H9 (cell line): ENCODE data around the gene WEE2. TPM values are rescaled to one million over a fixed set of nuclear protein-coding genes. Genes with fewer than 3 reads are reported as not detected.
"Not testable (repeated sequence)": the region's sequence is repeated elsewhere in the genome, so short reads cannot be mapped to it uniquely, and the experiment has no call there.

Source experiments
- DNase-seq: peaks from one replicate; pipeline ENCODE4 v3.0.0-alpha.2; 2017
- H2AFZ ChIP-seq: one replicate; pipeline ENCODE4 v1.6.1; 2013; ENCODE audit warnings: mild to moderate bottlenecking, low read length, control low read depth, moderate library complexity
- H2AK5ac ChIP-seq: 2 replicates; pipeline ENCODE4 v1.6.1; 2013; ENCODE audit warnings: low read length, control low read depth, mixed read lengths; ENCODE audit not compliant: insufficient read length
- H2BK120ac ChIP-seq: one replicate; pipeline ENCODE4 v1.6.1; 2013; ENCODE audit warnings: low read depth, mild to moderate bottlenecking, low read length, control low read depth, inconsistent platforms; ENCODE audit not compliant: poor library complexity, severe bottlenecking
- H2BK12ac ChIP-seq: 2 replicates; pipeline ENCODE4 v1.6.1; 2013; ENCODE audit warnings: low read length, control low read depth, mixed read lengths, low read depth; ENCODE audit not compliant: insufficient read length
- H2BK15ac ChIP-seq: 2 replicates; pipeline ENCODE4 v1.6.1; 2013; ENCODE audit warnings: low read depth, low read length, control low read depth
- H2BK20ac ChIP-seq: one replicate; pipeline ENCODE4 v1.6.1; 2013; ENCODE audit warnings: low read depth, mild to moderate bottlenecking, low read length, control low read depth, inconsistent platforms; ENCODE audit not compliant: poor library complexity, severe bottlenecking
- H2BK5ac ChIP-seq: 2 replicates; pipeline ENCODE4 v1.6.1; 2013; ENCODE audit warnings: low read length, control low read depth, mixed read lengths; ENCODE audit not compliant: insufficient read length
- H3K14ac ChIP-seq: 2 replicates; pipeline ENCODE4 v1.6.1; 2013; ENCODE audit warnings: low read length, control low read depth; ENCODE audit not compliant: insufficient read depth
- H3K18ac ChIP-seq: 2 replicates; pipeline ENCODE4 v1.6.1; 2013; ENCODE audit warnings: low read depth, mild to moderate bottlenecking, mixed read lengths, low read length, control low read depth; ENCODE audit not compliant: insufficient read length
- H3K23ac ChIP-seq: 2 replicates; pipeline ENCODE4 v1.6.1; 2013; ENCODE audit warnings: low read length, control low read depth, mixed read lengths, low read depth; ENCODE audit not compliant: insufficient read length
- H3K23me2 ChIP-seq: 2 replicates; pipeline ENCODE4 v1.6.1; 2013; ENCODE audit warnings: low read depth, mild to moderate bottlenecking, mixed read lengths, low read length, control low read depth; ENCODE audit not compliant: insufficient read length, poor library complexity, severe bottlenecking
- H3K27ac ChIP-seq: 2 replicates; pipeline ENCODE4 v1.5.1; 2013; ENCODE audit warnings: low read length, control low read depth, mixed read lengths, low read depth; ENCODE audit not compliant: insufficient read length
- H3K27me3 ChIP-seq: 2 replicates; pipeline ENCODE4 v1.6.1; 2013; ENCODE audit warnings: low read length, control low read depth, inconsistent platforms; ENCODE audit not compliant: insufficient read depth
- H3K4ac ChIP-seq: 2 replicates; pipeline ENCODE4 v1.6.1; 2013; ENCODE audit warnings: low read depth, mild to moderate bottlenecking, control low read depth, inconsistent platforms, low read length, moderate library complexity
- H3K4me1 ChIP-seq: 2 replicates; pipeline ENCODE4 v1.6.1; 2013; ENCODE audit warnings: low read length, control low read depth, inconsistent platforms; ENCODE audit not compliant: insufficient read depth
- H3K4me2 ChIP-seq: 2 replicates; pipeline ENCODE4 v1.6.1; 2013; ENCODE audit warnings: low read length, control low read depth, mixed read lengths; ENCODE audit not compliant: insufficient read length, insufficient read depth
- H3K56ac ChIP-seq: 2 replicates; pipeline ENCODE4 v1.6.1; 2013; ENCODE audit warnings: low read depth, mild to moderate bottlenecking, mixed read lengths, low read length, control low read depth; ENCODE audit not compliant: insufficient read length
- H3K79me1 ChIP-seq: 2 replicates; pipeline ENCODE4 v1.6.1; 2013; ENCODE audit warnings: low read depth, mild to moderate bottlenecking, moderate library complexity, low read length, control low read depth, inconsistent platforms; ENCODE audit not compliant: insufficient read depth, poor library complexity, severe bottlenecking
- H3K79me2 ChIP-seq: 2 replicates; pipeline ENCODE4 v1.6.1; 2013; ENCODE audit warnings: low read length, control low read depth, inconsistent platforms; ENCODE audit not compliant: insufficient read depth
- H3K9ac ChIP-seq: 2 replicates; pipeline ENCODE4 v1.6.1; 2013; ENCODE audit warnings: low read length, control low read depth, mixed read lengths; ENCODE audit not compliant: insufficient read length; ENCODE audit errors: extremely low read depth
- H3K9me3 ChIP-seq: one replicate; pipeline ENCODE4 v1.6.1; 2013; ENCODE audit warnings: low read depth, low read length, inconsistent platforms; ENCODE audit not compliant: control insufficient read depth
- H3T11ph ChIP-seq: one replicate; pipeline ENCODE4 v1.6.1; 2013; ENCODE audit warnings: mild to moderate bottlenecking, low read length, control low read depth, inconsistent platforms
- H4K20me1 ChIP-seq: one replicate; pipeline ENCODE4 v1.6.1; 2013; ENCODE audit not compliant: control insufficient read depth, insufficient read length, insufficient read depth
- H4K5ac ChIP-seq: 2 replicates; pipeline ENCODE4 v1.6.1; 2013; ENCODE audit warnings: low read depth, mild to moderate bottlenecking, mixed read lengths, low read length, control low read depth; ENCODE audit not compliant: insufficient read length
- H4K8ac ChIP-seq: replicated peaks from 2 replicates; pipeline ENCODE4 v1.6.1; 2013; ENCODE audit warnings: low read length, control low read depth, mixed read lengths, low read depth; ENCODE audit not compliant: insufficient read length
- H4K91ac ChIP-seq: 2 replicates; pipeline ENCODE4 v1.6.1; 2013; ENCODE audit warnings: low read depth, mild to moderate bottlenecking, moderate library complexity, mixed read lengths, low read length, control low read depth; ENCODE audit not compliant: insufficient read length
- H3K27ac Mint-ChIP-seq, 3 experiments: 2 replicates in 2 of 3; 3 replicates in 1 of 3; pipeline ENCODE4 v1.8.0; 2020 to 2021; ENCODE audit warnings: mixed read lengths in 3 of 3, mild to moderate bottlenecking in 1 of 3, moderate library complexity in 1 of 3
- H3K27me3 Mint-ChIP-seq: 2 replicates; pipeline ENCODE4 v1.8.0; 2021; ENCODE audit warnings: low read depth, mild to moderate bottlenecking, moderate library complexity, mixed read lengths
- H3K36me3 Mint-ChIP-seq, 3 experiments: 2 replicates in 2 of 3; 3 replicates in 1 of 3; pipeline ENCODE4 v1.8.0; 2020 to 2021; ENCODE audit warnings: low read depth in 3 of 3, mixed read lengths in 3 of 3; ENCODE audit not compliant: insufficient read depth in 1 of 3
- H3K4me1 Mint-ChIP-seq, 2 experiments: 2 replicates each; pipeline ENCODE4 v1.8.0; 2020; ENCODE audit warnings: mixed read lengths in 2 of 2
- H3K4me3 Mint-ChIP-seq, 2 experiments: 2 replicates in 1 of 2; 3 replicates in 1 of 2; pipeline ENCODE4 v1.8.0; 2020 to 2021; ENCODE audit warnings: mild to moderate bottlenecking in 2 of 2, mixed read lengths in 2 of 2, moderate library complexity in 1 of 2
- H3K9me3 Mint-ChIP-seq, 2 experiments: 2 replicates in 1 of 2; 3 replicates in 1 of 2; pipeline ENCODE4 v1.8.0; 2020; ENCODE audit warnings: mild to moderate bottlenecking in 2 of 2, mixed read lengths in 2 of 2, moderate library complexity in 1 of 2
- CTCF ChIP-seq: fragments of 200-600 bp; sonication (generic); conservative IDR thresholded peaks from 3 replicates; pipeline ENCODE4 v1.8.0; 2021; ENCODE audit warnings: antibody characterized with exemption, mild to moderate bottlenecking
- WGBS: extraction: QIAGEN DNeasy Blood & Tissue Kit; methylation state at CpG from one replicate; pipeline ENCODE4 v1.1.7; 2013; ENCODE audit warnings: missing lambda C conversion rate, low lambda C conversion rate, mixed read lengths; ENCODE audit not compliant: insufficient read length; ENCODE audit errors: extremely low coverage; 5-methylcytosine and 5-hydroxymethylcytosine counted together
- total RNA-seq: library from RNA; stranded (reverse); gene quantifications from 2 replicates; pipeline ENCODE4 v1.2.1, GENCODE V29; 2021

WEE2 gene
- total RNA-seq, 1 experiment from 2014 or later: not detected

GRCh38 chr7:141763797-141764196, 55.6 kb downstream of the WEE2 start, which contains the start of gene TAS2R3:
TSS of gene TAS2R3 (plus strand) at chr7:141764097. CDS start at chr7:141764159, 62 bp downstream.
- H3K9me3 Mint-ChIP-seq: no peaks in the 10 kb centered on the region
- Histone ChIP-seq H2AFZ (no peak within 1 kb of the TSS), H2BK120ac (no peak within 1 kb of the TSS), H3K79me1 (no peaks in the 10 kb centered on the region), H3K79me2 (no peaks in the 10 kb centered on the region), H4K5ac (no peak within 1 kb of the TSS), H3T11ph (no peak within 1 kb of the TSS), H3K4me2 (no peak within 1 kb of the TSS), H3K56ac (no peak within 1 kb of the TSS), H2AK5ac (no peak within 1 kb of the TSS), H3K9me3 (no peaks in the 10 kb centered on the region), H3K18ac (no peak within 1 kb of the TSS), H4K91ac (no peak within 1 kb of the TSS), H2BK5ac (no peak within 1 kb of the TSS), H2BK15ac (no peak within 1 kb of the TSS), H4K20me1 (no peaks in the 10 kb centered on the region), H3K23me2 (no peaks in the 10 kb centered on the region), H3K4ac (no peak within 1 kb of the TSS), H3K14ac (no peak within 1 kb of the TSS), H3K9ac (no peak within 1 kb of the TSS), H3K23ac (no peak within 1 kb of the TSS), H3K27ac (no peak within 1 kb of the TSS), H3K4me1 (no peaks in the 10 kb centered on the region; the same call in 1 of the 2 replicates), H3K27me3 (no peaks in the 10 kb centered on the region), H2BK12ac (no peak within 1 kb of the TSS), H2BK20ac (no peak within 1 kb of the TSS), H4K8ac (peak within 1 kb of the TSS; percentile 63)
- no peak within 1 kb of the TSS for H3K27ac Mint-ChIP-seq
- DNase-seq: no peak
- H3K27me3 Mint-ChIP-seq: no peaks in the 10 kb centered on the region
- peaks cover 0 to 5% of the 10 kb centered on the region in 2 experiments; a peak in 2 of 4 replicates for H3K4me1 Mint-ChIP-seq
- no CpG with 5 or more reads among the region's 3 CpGs for WGBS
- H3K36me3 Mint-ChIP-seq: peaks cover 15 to 40% (median 20%) of the 10 kb centered on the region in 3 experiments; a peak in 6 of 7 replicates
- no peak within 1 kb of the TSS for H3K4me3 Mint-ChIP-seq
- no peak for TF ChIP-seq CTCF

- H3K4me2 ChIP-seq, H4K8ac ChIP-seq, H2BK15ac ChIP-seq, H2BK12ac ChIP-seq, H3K14ac ChIP-seq, H3T11ph ChIP-seq, H4K5ac ChIP-seq, H4K20me1 ChIP-seq, H3K27me3 ChIP-seq, H3K9me3 ChIP-seq, H2AFZ ChIP-seq, H3K4me1 ChIP-seq, H2BK120ac ChIP-seq, H3K56ac ChIP-seq, H3K27me3 Mint-ChIP-seq, DNase-seq, H3K18ac ChIP-seq, H3K79me1 ChIP-seq, H3K23ac ChIP-seq, H3K4me3 Mint-ChIP-seq, H3K4me1 Mint-ChIP-seq, H3K4ac ChIP-seq, H4K91ac ChIP-seq, H3K23me2 ChIP-seq, H3K27ac Mint-ChIP-seq, H3K79me2 ChIP-seq, H2AK5ac ChIP-seq, H3K9ac ChIP-seq, H2BK20ac ChIP-seq, H2BK5ac ChIP-seq, H3K27ac ChIP-seq: not testable (repeated sequence)
- peaks cover 23 to 37% (median 23%) of the 10 kb centered on the region in 3 experiments; a peak in 6 of 7 replicates for H3K36me3 Mint-ChIP-seq
- WGBS: no CpG with 5 or more reads among the region's 3 CpGs
- H3K9me3 Mint-ChIP-seq: peaks cover 12 to 14% of the 10 kb centered on the region in 2 experiments; a peak in 4 of 5 replicates
These were observed 62.0 kb downstream of the WEE2 start for GRCh38 chr7:141770083-141770583.
